ENCODE data around the gene NXNL1.

- TF ChIP-seq CTCF (conservative IDR thresholded peaks at IDR 0.05) (no peak; the same call in 1 of the 2 replicates), ZFX (IDR thresholded peaks at IDR 0.05) (no peak)
Observed at GRCh38 chr19:17441241-17442021, 19.3 kb downstream of the NXNL1 start.

All from C4-2B (cell line).